Loucy (cell line): ENCODE results near the gene LCOR.

Experiments used
- H2AFZ ChIP-seq: fragments of 200-600 bp; sonication (generic); 2 replicates; pipeline ENCODE4 v1.6.0; 2016; ENCODE audit warnings: antibody characterized with exemption, mild to moderate bottlenecking, low read length, moderate library complexity
- H3F3A ChIP-seq: fragments of 200-600 bp; 2 replicates; pipeline ENCODE4 v1.6.0; 2016; ENCODE audit warnings: antibody characterized with exemption, low read depth, mild to moderate bottlenecking
- H3K27me3 ChIP-seq: fragments of 200-600 bp; sonication (generic); 2 replicates; pipeline ENCODE4 v1.6.1; 2014; ENCODE audit warnings: low read length, mild to moderate bottlenecking; ENCODE audit not compliant: insufficient read depth, poor library complexity, severe bottlenecking
- H3K36me3 ChIP-seq: fragments of 200-600 bp; sonication (generic); 2 replicates; pipeline ENCODE4 v1.6.1; 2016; ENCODE audit warnings: low read length; ENCODE audit not compliant: insufficient read depth
- H3K4me1 ChIP-seq: fragments of 200-600 bp; sonication (generic); 2 replicates; pipeline ENCODE4 v1.5.1; 2014; ENCODE audit warnings: low read length, mild to moderate bottlenecking; ENCODE audit not compliant: insufficient read depth, poor library complexity, severe bottlenecking
- H3K4me2 ChIP-seq: fragments of 200-600 bp; sonication (generic); 2 replicates; pipeline ENCODE4 v1.6.0; 2014; ENCODE audit warnings: antibody characterized with exemption, low read length, low read depth, mild to moderate bottlenecking; ENCODE audit not compliant: poor library complexity, severe bottlenecking
- H3K4me3 ChIP-seq: fragments of 200-600 bp; sonication (generic); 2 replicates; pipeline ENCODE4 v1.5.1; 2014; ENCODE audit warnings: low read length, mild to moderate bottlenecking, mixed read lengths; ENCODE audit not compliant: poor library complexity, severe bottlenecking
- H3K79me2 ChIP-seq: fragments of 200-600 bp; sonication (generic); 2 replicates; pipeline ENCODE4 v1.6.1; 2014; ENCODE audit warnings: low read length; ENCODE audit not compliant: insufficient read depth
- H3K9ac ChIP-seq: fragments of 200-600 bp; sonication (generic); 2 replicates; pipeline ENCODE4 v1.6.0; 2014; ENCODE audit warnings: mild to moderate bottlenecking, low read depth, low read length, moderate library complexity; ENCODE audit not compliant: poor library complexity, severe bottlenecking
- H3K9me2 ChIP-seq: fragments of 200-600 bp; sonication (generic); replicated peaks from 2 replicates; pipeline ENCODE4 v1.6.1; 2016; ENCODE audit warnings: low read depth, low read length, mixed read lengths
- H3K9me3 ChIP-seq: fragments of 200-600 bp; sonication (generic); 2 replicates; pipeline ENCODE4 v1.6.1; 2014; ENCODE audit warnings: mild to moderate bottlenecking, antibody characterized with exemption, low read length, low read depth; ENCODE audit not compliant: insufficient read depth
- H4K20me1 ChIP-seq: fragments of 200-600 bp; sonication (generic); 2 replicates; pipeline ENCODE4 v1.6.0; 2014; ENCODE audit warnings: antibody characterized with exemption, low read length, mild to moderate bottlenecking; ENCODE audit not compliant: insufficient read depth, poor library complexity, severe bottlenecking
- EZH2phosphoT487 ChIP-seq: fragments of 200-600 bp; IDR thresholded peaks from 2 replicates; pipeline ENCODE4 v1.6.1; 2018; ENCODE audit warnings: antibody characterized with exemption, mild to moderate bottlenecking, moderate library complexity, borderline replicate concordance
- TF ChIP-seq, protein P1 (sequence below): fragments of 200-600 bp; sonication (generic); conservative IDR thresholded peaks from 2 replicates; pipeline ENCODE4 v1.5.1; 2014; ENCODE audit warnings: mild to moderate bottlenecking, antibody characterized with exemption, low read length

Gene LCOR

DNA sequence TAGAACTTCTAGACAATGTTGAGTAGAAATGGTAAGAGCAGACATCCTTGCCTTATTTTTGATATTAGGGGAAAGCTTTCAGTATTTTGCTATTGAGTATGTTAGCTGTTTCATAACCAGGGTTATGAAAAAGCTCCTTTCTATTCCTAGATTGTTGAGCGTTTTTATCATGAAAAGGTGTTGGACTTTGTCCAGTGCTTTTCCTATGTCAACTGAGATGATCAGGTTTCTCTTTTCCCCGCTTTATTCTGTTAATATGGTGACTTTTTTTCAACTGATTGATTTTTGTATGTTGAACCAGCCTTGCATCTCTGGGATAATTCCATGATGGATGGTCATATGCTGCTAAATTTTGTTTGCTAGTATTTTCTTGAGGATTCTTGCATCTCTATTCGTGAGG is 58.5 kb downstream of the LCOR start:
- H3K36me3 ChIP-seq, result peaks cover 14% of the 10 kb centered on the region
- H2AFZ ChIP-seq, result no peak overlapping the region
- no peaks in the 10 kb centered on the region for H3F3A ChIP-seq
- H3K9me2 ChIP-seq, result no peaks in the 10 kb centered on the region
- no peak for TF ChIP-seq EZH2phosphoT487
- TF ChIP-seq, protein P1, sequence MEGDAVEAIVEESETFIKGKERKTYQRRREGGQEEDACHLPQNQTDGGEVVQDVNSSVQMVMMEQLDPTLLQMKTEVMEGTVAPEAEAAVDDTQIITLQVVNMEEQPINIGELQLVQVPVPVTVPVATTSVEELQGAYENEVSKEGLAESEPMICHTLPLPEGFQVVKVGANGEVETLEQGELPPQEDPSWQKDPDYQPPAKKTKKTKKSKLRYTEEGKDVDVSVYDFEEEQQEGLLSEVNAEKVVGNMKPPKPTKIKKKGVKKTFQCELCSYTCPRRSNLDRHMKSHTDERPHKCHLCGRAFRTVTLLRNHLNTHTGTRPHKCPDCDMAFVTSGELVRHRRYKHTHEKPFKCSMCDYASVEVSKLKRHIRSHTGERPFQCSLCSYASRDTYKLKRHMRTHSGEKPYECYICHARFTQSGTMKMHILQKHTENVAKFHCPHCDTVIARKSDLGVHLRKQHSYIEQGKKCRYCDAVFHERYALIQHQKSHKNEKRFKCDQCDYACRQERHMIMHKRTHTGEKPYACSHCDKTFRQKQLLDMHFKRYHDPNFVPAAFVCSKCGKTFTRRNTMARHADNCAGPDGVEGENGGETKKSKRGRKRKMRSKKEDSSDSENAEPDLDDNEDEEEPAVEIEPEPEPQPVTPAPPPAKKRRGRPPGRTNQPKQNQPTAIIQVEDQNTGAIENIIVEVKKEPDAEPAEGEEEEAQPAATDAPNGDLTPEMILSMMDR, result no peak
- H3K9me3 ChIP-seq, result no peaks in the 10 kb centered on the region
- H3K79me2 ChIP-seq, result peaks cover 97% of the 10 kb centered on the region
- no peak overlapping the region for H3K9ac ChIP-seq
- H3K27me3 ChIP-seq, result no peaks in the 10 kb centered on the region
- peaks cover 29% of the 10 kb centered on the region for H4K20me1 ChIP-seq
- H3K4me3 ChIP-seq, result no peak overlapping the region
- no peak overlapping the region for H3K4me2 ChIP-seq
- H3K4me1 ChIP-seq, result peaks cover 4% of the 10 kb centered on the region

- Histone ChIP-seq H3K9me3 (no peaks in the 10 kb centered on the region), H3K9me2 (no peaks in the 10 kb centered on the region), H3K4me3 (no peak overlapping the region), H3K79me2 (peaks cover 96% of the 10 kb centered on the region), H3K4me2 (no peak overlapping the region), H4K20me1 (peaks cover 29% of the 10 kb centered on the region), H3K4me1 (peaks cover 4% of the 10 kb centered on the region), H3F3A (no peaks in the 10 kb centered on the region), H2AFZ (no peak overlapping the region), H3K36me3 (peaks cover 3% of the 10 kb centered on the region), H3K9ac (no peak overlapping the region), H3K27me3 (no peaks in the 10 kb centered on the region)
- TF ChIP-seq EZH2phosphoT487, result no peak
- TF ChIP-seq, protein P1, result no peak
Observed at GRCh38 chr10:96891840-96892239, 59.7 kb downstream of the LCOR start.

GRCh38 chr10:96895662-96896424 is 63.7 kb downstream of the LCOR start:
- no peak for TF ChIP-seq EZH2phosphoT487
- TF ChIP-seq, protein P1, result no peak
- Histone ChIP-seq H3K9ac (no peak overlapping the region), H3K4me1 (peaks cover 4% of the 10 kb centered on the region), H3K79me2 (peaks cover 95% of the 10 kb centered on the region), H3K4me3 (no peak overlapping the region), H3K9me2 (no peaks in the 10 kb centered on the region), H4K20me1 (peaks cover 62% of the 10 kb centered on the region), H2AFZ (no peak overlapping the region), H3F3A (no peaks in the 10 kb centered on the region), H3K27me3 (no peaks in the 10 kb centered on the region), H3K9me3 (no peaks in the 10 kb centered on the region), H3K4me2 (no peak overlapping the region), H3K36me3 (no peaks in the 10 kb centered on the region; the same call in 1 of the 2 replicates)
